Measurements from ENCODE around the gene FERMT3.

FERMT3 gene

GRCh38 chr11:64267207-64267945 is 60.9 kb downstream of the FERMT3 start:
- DNase-seq, result no peak

- DNase-seq, result no peak
Observed at GRCh38 chr11:64268025-64268892, 61.7 kb downstream of the FERMT3 start.

- peak; percentile 28 to 57 for DNase-seq
Observed at GRCh38 chr11:64268893-64269539, 62.5 kb downstream of the FERMT3 start.

GRCh38 chr11:64269540-64270220 is 63.2 kb downstream of the FERMT3 start:
- DNase-seq, result peak; percentile 97
